ENCODE measurements around the gene CLPTM1L.
"Not testable (repeated sequence)": the region's sequence is repeated elsewhere in the genome, so short reads cannot be mapped to it uniquely, and the experiment has no call there.

CLPTM1L gene

GRCh38 chr5:1380011-1380817 lies 35.3 kb upstream of the CLPTM1L start:
- DNase-seq, result peak; percentile 27

- DNase-seq, result no peak
Observed at GRCh38 chr5:1378866-1379659, 34.2 kb upstream of the CLPTM1L start.

DNA sequence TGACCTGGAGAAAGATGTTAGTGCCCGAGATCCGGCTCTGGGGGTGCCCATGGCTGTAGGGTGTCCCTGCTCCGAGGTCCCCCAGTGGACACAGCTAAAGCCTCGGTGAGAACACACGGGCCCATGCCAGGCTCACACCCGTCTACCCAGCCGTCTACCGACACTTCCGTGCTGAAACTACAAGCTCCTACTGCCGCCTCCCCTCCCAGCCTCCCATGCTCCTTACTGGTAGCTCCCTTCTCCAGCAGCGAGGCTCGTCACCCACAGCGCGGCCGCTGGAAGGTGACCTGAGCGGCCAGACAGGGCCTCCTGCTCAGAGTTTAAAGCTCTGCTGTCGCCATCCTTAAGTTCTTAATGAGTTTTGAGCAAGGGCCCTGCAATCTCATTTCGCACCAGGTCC lies 33.2 kb upstream of the CLPTM1L start:
- no peak for DNase-seq

- no peak for DNase-seq
Observed at GRCh38 chr5:1376981-1377380, 32.1 kb upstream of the CLPTM1L start.

DNA sequence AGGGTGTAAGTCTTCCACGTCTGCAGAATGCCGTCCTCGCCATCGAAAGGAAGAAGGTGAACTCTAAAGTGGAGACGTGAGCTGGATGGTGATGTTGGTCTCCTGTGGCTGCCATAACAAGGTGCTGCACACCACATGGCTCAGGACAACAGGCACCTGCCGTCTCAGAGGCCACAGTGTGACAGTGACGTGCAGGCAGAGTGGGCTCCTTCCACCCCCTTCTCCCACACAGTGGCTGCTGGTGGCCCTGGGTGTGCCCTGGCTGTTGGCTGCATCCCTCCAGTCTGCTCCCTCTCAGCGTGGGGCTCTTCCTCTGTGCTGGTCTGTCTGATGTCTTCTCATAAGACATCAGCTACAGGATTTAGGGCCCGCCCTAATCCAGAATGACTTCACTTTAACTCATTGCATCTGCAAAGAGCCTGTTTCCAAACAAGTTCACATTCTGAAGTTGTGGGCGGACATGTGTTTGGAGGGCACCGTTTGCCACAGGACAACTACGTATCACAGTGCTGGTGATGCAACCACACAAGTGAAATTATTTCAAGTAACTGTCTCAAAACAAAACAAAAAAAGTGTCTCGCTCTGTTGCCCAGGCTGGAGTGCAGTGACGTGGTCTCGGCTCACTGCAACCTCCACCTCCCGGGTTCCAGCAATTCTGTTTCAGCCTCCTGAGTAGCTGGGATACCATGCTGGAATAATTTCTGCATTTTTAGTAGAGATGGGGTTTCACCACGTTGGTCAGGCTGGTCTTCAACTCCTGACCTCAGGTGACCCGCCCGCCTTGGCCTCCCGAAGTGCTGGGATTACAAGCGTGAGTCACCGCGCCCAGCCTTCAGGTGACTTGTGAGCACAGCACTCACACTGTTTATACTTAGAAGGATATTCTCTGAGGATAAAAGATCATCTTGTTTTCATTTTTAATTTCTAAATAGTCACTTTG lies 31.2 kb upstream of the CLPTM1L start:
- no peak for DNase-seq

DNA sequence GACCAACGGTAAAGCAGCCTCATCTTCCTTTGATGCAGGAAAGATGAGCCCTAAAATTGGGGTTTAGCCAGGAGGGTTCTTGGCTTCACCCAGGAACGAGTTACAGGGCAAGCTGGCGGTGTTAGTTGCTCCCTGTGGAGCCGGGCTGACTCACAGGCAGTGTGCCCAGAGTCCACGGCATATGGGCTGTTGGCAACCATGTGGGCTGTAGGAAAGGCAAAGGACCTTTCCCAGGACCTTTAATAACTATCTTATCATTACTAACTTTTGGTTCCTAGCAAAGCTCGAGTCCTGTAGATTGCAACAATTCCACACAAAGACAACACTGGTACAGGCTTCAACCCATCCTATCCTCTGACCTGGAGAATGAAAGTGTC lies 29.8 kb upstream of the CLPTM1L start:
- no peak for DNase-seq

DNA sequence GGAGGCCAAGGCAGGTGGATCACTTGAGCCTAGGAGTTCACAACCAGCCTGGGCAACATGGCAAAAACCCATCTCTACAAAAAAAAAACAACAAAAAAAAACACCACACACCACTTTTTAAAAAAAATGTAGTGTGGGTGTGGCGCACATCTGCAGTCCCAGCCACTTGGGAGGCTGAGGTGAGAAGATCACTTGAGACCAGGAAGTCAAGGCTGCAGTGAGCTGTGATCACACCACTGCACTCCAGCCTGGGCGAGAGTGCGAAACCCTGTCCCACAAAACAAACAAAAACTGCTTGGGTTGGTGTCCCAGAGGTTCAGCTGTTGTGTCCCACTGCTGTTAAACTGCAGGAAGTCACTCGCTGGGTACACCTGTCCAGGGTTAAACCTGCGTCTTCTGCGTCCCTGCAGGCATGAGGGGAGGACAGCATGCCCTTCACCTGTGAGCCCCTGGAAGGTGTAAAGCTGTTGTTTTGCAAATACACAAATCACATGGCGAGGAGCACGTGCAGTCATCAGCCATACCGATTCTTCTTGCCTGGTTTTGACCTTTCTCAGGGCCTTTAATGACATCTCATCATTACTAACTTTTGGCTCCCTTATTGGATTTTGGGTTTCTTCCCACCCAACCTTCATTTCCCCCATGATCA lies 29.3 kb upstream of the CLPTM1L start:
- DNase-seq, result no peak

DNA sequence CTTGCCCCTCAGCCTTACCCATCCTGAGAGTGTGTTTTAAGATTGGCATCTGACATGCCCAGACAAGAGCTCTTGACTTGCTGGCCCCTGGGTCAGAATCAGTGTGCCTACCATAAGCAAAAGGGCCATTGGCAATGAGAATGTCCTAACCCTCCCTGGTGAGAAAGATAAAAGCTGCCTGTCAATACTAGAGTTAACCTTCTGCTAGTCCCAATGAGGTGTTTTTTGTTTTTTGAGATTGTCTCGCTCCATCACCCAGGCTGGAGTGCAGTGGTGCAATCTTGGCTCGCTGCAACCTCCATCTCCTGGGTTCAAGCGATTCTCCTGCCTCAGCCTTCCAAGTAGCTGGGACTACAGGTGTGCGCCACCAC lies 27.1 kb upstream of the CLPTM1L start:
- DNase-seq, result not testable (repeated sequence)

DNA sequence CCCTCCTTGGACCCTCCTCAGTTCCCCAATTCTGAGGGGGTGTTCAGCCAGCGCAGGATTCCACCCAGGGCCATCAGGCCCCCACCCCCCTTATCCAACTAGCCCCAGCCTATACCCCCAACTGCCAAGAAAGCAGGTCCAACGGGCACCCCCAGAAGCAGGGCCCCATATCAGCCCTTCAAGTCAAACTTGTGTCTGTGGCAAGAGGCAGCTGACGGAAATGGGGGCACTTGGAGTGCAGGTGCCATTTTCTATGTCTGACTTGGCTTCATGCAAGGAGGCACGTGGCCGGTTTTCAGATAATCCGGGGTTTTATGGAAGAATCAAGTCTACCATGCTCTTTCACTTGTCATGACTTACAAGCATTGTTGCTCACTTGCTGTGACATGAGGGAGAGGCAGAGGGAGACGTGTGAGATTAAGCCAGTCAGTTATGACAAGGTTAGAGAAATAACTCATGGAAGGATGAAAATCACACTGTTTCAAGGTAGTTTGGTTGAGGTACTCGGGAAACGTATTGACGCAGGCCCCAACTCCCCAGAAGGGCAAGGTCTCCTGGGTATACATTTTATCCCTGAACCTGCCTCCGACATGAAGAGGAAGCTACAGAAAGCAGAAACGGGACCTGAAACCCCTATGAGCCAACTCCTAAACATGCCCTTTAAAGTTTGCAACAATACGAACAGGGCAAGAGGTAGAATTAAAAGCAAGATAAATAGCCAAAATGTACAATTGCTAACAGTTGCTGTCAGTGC lies 26.5 kb upstream of the CLPTM1L start:
- DNase-seq, result no peak

GRCh38 chr5:1370006-1370405 lies 25.1 kb upstream of the CLPTM1L start:
- no peak for DNase-seq

GRCh38 chr5:1368756-1369155 lies 23.9 kb upstream of the CLPTM1L start:
- no peak for DNase-seq

- no peak for DNase-seq
Observed at GRCh38 chr5:1368236-1368635, 23.3 kb upstream of the CLPTM1L start.

DNA sequence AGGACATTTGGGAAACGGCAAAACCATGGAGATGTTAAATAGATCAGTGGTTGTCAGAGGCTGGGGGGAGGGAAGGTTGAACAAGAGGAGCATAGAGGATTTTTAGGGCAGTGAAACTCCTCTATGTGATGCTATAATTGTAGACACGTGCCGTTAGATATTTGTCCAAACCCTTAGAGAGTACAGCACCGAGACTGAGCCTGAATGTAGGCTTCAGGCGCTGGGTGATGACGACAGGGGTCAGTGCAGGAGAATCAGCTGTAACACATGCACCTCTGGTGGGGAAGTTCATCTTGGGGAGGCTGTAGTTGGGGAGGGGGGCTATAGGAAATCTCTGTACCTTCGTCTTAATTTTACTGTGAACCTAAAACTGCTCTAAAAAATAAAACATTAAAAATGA lies 22.2 kb upstream of the CLPTM1L start:
- no peak for DNase-seq

- no peak for DNase-seq
Observed at GRCh38 chr5:1366514-1366913, 21.6 kb upstream of the CLPTM1L start.

DNA sequence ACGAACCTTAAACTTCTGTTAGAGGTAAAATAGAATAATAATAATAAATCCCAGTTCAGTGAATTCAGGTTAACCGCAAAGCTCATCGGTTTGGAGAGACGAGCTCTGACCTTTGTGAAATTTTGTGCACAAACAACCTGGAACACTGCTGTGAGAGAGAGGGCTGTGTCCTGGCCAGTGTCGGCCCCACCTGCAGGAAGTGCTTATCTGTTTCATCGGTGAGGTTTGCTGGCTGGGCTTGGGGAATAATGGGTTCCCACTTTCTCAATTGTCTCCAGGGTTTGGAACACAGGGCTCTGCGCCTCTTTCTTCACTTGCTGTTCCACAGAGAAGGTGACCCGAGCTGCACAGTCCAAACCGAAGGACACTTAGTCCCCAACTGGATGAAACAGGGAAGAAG lies 19.3 kb upstream of the CLPTM1L start:
- DNase-seq, result no peak

DNA sequence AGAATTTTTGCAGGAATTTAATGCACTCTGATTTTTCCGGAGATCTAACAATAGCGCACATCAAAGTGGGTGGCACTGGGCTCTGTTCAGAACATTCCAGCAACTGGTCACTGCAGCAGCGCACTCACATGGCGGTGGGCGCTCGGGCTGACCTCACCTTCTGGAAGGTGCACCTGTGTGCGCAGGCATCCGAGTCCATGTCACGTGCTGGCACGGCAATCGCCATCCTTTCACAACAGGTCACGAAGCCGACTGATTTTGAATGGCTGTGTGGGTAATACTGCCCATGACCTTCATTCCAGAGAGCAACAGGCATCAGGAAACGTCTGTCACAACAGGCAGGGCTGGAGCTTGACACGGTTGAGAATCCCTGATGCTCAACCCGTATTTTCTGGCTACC lies 18.7 kb upstream of the CLPTM1L start:
- no peak for DNase-seq

DNA sequence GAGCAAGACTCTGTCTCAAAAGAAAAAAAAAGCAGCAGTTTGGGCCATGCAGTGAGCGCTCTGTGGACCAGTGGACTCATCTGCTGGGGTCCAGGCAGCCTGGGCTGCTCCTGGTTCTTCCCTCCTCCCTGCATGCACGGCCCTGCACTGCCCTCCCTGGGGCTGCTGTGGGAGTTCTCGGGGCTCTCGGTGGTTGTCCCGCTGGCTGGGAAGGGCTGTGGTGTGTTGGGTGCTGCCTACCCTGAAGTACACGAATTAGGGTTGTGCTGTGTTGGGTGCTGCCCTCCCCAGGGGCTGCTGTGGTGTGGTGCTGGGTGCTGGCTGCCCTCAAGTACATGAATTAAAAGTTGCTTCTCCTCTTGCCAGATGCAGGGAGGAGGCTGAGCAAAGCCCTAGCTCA lies 18.3 kb upstream of the CLPTM1L start:
- no peak for DNase-seq

GRCh38 chr5:1362242-1363015 lies 17.5 kb upstream of the CLPTM1L start:
- no peak for DNase-seq

DNA sequence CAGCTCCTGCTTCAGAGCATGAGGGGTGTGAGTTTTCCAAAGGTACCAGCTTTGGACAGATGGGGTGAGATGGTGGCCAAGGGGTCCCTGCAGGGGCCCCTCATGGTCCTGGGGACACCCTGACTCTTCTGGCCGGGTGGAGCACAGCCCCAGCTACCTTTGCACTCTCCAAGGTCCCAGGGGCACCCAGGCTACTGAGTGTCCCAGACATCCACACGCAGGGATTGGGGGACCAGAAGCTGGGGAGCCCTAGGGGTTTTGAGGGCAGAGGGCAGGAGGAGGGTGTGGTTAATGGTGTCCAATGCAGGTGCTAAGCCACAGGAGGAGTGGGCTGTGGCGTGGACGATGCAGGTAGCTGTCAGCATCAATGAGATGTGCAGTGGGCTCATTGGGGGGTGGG lies 16.0 kb upstream of the CLPTM1L start:
- DNase-seq, result no peak

DNA sequence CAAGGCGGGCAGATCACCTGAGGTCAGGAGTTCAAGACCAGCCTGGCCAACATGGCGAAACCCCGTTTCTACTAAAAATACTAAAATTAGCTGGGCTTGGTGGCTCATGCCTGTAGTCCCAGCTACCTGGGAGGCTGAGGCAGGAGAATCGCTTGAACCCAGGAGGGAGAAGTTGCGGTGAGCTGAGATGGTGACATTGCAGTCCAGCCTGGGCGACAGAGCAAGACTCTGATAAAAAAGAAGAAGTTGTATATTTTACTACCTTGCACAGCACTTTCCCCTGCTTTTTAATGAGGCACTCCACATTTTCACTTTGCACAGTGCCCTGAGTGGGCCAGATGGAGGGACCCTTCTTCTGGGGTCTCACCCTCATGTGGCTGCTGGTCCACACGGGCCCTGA lies 15.5 kb upstream of the CLPTM1L start:
- DNase-seq, result not testable (repeated sequence)

- no peak for DNase-seq
Observed at GRCh38 chr5:1359713-1360112, 14.8 kb upstream of the CLPTM1L start.

All from NCI-H1092 treated with DMSO at 0.1 percent for 48 hours (cell line).